SHP77 (cell line): ENCODE measurements around the gene GGCT.
A peak's percentile ranks its signal among the peaks of the same experiment; 100 is the strongest.
"Not testable (repeated sequence)": the region's sequence is repeated elsewhere in the genome, so short reads cannot be mapped to it uniquely, and the experiment has no call there.

Experiments used
- DNase-seq, 2 experiments: peaks; one replicate each; lab custom pipeline; 2025; lab: John Stamatoyannopoulos, UW

The GGCT gene

GRCh38 chr7:30504301-30505173 lies at the start of gene GGCT:
GGCT (minus strand) TSS chr7:30504829; CDS start chr7:30504709, 120 bp downstream.
- DNase-seq = peak; percentile 100

GRCh38 chr7:30553546-30553945 lies 48.9 kb upstream of the GGCT start:
- no peak for DNase-seq

DNA sequence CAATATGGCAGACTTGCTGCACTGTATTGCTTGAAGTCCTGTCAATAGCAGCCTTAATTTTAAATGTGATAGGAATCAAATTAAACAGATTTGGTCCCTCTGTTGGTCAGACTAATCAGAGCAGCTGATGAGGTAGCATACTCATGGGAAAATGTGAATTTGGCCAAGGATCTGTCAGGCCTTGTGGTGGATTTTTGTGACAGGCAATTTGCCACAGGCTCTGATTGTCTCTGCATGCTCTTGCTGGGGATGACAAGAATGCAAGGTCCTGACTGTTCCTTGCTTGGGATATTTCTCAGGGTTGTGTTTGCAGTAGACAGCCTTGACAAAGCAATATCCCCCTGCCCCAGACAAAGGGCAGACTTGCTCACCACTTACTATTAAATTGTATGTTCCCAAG lies 48.5 kb upstream of the GGCT start:
- DNase-seq = no peak

DNA sequence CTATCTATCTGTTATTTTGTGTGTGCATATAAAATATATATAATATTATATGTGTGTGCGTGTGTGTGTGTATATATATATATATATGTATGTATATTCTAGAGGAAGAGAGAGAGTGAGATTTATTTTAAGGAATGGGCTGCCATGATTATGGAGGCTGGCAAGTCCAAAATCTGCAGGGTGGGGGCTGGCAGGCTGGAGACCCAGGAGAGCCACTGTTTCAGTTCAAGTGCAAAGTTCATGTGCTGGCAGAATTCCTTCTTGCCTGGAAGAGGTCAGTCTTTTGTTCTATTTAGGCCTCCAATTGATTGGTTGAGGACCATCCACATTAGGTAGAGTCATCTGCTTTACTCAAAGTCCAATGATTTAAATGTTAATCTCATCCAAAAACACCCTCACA lies 47.7 kb upstream of the GGCT start:
- DNase-seq = no peak

DNA sequence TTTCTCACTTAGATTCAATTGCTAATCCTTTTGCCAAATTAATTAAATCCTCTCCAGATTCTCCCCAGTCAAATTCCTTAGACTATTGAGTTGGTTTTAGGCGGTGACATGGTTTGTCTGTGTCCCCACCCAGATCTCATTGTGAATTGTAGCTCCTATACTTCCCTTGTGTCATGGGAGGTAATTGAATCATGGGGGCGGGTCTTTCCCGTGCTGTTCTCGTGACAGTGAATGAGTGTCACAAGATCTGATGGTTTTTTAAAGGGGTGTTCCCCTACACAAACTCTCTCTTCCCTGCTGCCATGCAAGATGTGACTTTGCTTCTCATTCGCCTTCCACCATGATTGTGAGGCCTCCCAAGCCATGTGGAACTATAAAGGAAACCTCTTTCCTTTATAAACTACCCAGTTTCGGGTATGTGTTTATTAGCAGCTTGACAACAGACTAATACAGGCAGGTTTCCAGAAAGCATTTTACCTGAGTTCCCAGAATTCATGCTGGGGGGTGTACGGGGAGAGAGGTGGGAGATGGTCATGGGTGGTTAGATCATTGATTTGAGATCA lies 45.4 kb upstream of the GGCT start:
- DNase-seq = no peak

DNA sequence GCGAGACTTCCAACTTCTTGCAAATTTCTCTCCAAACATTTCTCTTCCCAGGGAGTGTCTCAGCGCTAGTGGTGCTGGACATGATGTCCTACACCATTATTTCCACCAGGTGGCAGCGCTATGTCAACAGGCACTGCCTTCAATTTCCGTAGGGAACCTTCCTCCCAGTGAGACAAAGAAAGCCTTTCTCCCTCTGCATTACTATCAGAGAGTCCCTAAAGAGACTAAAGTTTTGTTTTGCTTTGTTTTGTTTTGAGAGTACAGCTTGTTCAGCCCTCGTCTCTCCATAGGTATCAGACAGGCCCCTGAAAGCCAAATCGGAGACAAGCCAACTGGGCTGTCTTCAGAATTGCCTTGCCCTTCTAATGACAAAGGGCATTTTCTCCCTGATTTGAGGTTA lies 44.2 kb upstream of the GGCT start:
- DNase-seq = peak; percentile 72 to 81

- no peak for DNase-seq
Measured at GRCh38 chr7:30546596-30546995, 42.0 kb upstream of the GGCT start.

GRCh38 chr7:30545791-30546555 lies 41.3 kb upstream of the GGCT start:
- no peak for DNase-seq

GRCh38 chr7:30543813-30544525 lies 39.3 kb upstream of the GGCT start:
- no peak for DNase-seq

GRCh38 chr7:30543115-30543514 lies 38.5 kb upstream of the GGCT start:
- not testable (repeated sequence) for DNase-seq

DNA sequence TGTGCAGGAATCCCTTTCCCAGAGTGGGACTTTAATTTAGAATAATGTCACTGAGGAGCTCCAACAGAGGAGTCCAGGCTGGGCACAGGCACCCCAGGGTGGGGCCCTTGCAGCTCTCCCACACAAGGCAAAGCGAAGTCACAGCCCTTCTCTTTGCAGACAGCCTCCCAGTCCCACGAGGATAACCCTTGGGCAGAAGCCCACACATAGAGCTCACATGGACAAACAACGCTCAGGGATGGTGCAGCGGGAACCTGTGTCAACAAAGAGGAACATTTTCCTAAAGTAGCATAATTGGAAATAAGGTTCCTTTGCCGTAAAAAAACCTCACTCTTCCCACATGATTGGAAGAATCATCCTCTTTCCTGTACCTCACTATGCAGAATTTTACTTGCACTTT lies 29.3 kb upstream of the GGCT start:
- DNase-seq = no peak

DNA sequence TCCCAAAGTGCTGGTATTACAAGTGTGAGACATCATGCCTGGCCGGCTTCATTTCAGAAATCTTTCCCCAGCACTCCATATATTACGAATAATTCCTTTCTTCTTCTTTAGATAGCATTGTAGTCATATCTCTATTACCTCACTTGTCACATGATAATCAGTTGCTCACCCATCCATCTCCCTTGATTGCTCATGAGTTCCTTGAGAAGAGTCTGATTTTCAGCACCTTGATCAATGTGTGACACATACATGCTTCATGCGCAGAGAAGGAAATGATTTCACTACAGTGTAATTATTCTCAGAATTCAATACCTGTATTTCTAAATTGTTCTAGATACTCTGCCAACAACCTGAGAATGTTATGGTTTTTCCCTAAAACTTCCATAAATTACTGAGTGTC lies 26.7 kb upstream of the GGCT start:
- no peak for DNase-seq

GRCh38 chr7:30530373-30530772 lies 25.7 kb upstream of the GGCT start:
- DNase-seq = no peak

DNA sequence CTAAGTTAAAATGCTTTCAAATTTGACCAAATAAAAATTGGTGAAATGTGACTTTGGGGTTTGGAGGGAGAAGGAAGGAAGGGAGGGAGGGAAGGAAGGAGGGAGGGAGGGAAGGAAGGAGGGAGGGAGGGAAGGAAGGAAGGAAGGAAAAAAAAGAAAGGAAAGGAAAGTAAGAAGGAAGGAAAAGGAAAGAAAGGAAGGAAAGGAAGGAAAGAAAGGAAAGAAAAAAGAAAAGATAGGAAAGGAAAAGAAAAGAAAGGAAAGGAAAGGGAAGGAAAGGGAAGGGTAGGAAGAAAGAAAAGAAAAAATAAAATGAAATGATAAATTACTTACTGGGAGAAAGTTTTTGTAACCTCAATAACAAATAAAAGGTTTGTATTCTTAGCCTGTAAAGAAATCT lies 24.1 kb upstream of the GGCT start:
- no peak for DNase-seq

- not testable (repeated sequence) for DNase-seq
Measured at GRCh38 chr7:30527297-30527696, 22.7 kb upstream of the GGCT start.

DNA sequence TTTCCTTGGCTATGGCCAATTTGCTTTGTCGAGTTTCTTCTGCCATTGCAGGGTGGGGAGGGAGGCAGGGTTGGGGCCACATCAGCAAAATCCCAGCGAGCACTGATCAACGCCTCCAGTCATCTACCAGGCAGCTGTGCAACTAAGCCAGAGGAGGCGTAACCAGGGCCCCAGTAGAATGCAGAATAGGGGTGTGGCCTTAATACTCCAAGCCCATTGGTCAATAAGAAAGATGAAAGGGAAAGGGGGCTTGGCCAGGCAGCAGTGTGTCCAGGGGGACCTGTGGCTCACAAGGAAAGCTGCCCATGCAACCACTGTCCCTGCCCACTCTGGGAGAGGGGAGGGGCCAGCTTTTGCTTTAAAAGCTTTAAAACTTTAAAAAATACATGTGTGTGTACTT lies 21.5 kb upstream of the GGCT start:
- peak in 1 of 2 experiments; percentile 8 for DNase-seq

DNA sequence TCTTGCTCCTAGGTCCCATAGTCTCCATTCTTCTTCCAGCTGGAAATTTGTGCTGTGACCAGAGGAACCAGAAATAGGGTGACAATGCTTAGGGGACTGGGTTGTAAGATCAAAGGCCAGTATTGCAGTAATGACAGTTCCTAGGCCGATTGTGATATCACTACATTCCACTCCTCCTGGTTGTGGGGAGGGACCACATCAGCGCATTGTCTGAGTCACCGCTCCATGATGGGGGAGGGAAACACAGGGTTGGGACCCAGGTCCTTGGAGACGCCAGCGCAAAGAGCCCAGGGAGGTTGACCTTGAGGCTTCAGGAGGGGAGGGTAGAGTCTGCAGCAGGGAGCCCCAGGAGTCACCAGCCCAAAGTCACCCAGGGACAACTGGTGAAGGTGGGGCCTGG lies 20.8 kb upstream of the GGCT start:
- no peak for DNase-seq

DNA sequence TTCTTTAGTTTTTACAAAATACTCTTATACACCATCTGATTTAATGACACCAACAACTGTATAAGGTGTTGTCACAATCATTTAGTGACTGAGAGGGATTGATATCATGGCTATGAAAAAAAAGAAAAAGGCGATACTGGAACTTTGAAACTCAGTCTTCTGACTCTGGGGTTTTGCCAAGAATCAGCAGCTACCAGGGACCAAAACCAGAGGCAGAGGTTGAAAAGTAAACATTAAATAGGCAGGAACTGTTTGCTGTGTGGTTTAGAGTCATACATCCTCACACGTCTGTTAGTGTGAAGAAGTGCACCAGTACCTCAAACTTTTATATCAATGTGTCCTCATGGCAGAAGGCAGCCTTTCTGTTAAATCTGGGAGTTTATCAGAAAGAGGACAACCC lies 19.9 kb upstream of the GGCT start:
- DNase-seq = no peak

- DNase-seq = no peak
Measured at GRCh38 chr7:30523466-30523865, 18.8 kb upstream of the GGCT start.

DNA sequence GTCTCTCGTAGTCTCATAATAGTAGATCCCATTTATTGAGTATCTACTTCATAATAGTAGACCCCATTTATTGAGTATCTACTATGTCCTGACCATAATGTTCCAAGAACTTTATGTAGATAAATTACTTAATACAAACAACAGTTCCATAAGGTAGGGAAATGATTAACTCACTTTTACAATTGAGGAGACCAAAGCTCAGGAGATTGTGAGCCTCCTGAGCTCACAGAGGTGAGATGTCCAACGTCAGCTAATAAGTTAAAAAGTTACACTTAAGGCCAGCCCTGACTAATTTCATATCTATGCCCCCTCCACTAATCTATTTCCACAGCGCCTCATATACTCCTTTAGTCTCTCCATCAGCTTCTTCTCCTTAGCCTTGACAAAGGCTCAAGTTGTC lies 17.5 kb upstream of the GGCT start:
- DNase-seq = no peak

DNA sequence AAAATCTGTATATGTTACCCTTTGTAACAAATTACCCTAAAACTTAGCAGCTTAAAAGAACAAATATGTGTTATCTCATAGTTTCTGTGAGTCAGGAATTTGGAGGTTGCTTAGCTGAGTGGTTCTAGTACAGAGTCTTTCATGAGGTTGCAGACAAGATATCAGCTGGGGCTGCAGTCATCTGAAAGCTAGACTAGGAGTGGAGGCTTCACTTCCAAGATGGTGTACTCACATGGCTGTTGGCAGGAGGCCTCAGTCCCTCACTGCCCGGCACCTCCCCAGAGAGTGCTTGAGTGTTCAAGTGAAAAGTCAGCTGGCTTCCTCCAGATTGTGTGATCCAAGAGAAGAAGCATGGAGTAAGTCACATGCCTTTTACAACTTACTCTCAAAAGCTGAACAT lies 16.9 kb upstream of the GGCT start:
- no peak for DNase-seq

- DNase-seq = no peak
Measured at GRCh38 chr7:30519122-30519521, 14.5 kb upstream of the GGCT start.
